GM19193 (cell line): ENCODE results near the gene TMC8.
A peak's percentile ranks its signal among the peaks of the same experiment; 100 is the strongest.

Experiments
- POLR2A ChIP-seq: IDR thresholded peaks from 4 replicates; pipeline ENCODE4 v1.6.1; 2011; ENCODE audit not compliant: insufficient read depth, insufficient read length; ENCODE audit errors: extremely low read depth

Gene TMC8

GRCh38 chr17:78185981-78186691, 55.6 kb downstream of the TMC8 start:
- TF ChIP-seq POLR2A: no peak

GRCh38 chr17:78186692-78187595, 56.4 kb downstream of the TMC8 start, which contains the start of the genes AFMID and TK1:
TSS of gene AFMID (plus strand) at chr17:78187362. CDS start at chr17:78187371, 9 bp downstream.
TSS of gene TK1 (minus strand) at chr17:78187052. CDS start at chr17:78186994, 58 bp downstream.
- TF ChIP-seq POLR2A: peak; percentile 85
